Stimulated activated CD4-positive, alpha-beta T cell treated with anti-CD3 and anti-CD28 coated beads, Interleukin-12 subunit alpha, Interleukin-12 subunit beta, amount 100 ng/mL, for 4 hours (primary cell): Measurements from ENCODE around the gene PTGR3.

ENCODE experiments used
- DNase-seq: peaks from one replicate; pipeline ENCODE4 v3.0.0-alpha.2; 2020

The PTGR3 gene

DNA sequence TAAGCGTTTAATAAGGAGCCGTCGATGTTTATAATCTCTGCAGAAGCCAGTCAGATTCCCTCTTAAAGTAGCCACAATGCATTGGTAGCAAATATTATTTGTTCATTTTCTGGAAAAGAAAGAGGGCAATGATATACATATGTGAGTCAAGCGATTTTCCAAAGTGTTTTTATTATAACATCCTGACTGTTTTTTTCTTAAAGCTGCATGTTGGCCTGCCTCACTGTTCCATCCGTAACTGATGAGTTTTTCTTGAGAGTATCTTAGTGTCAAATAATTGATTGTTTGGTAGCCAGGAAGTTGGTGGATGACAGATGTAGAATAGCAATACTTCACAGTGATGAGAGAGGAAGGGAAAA, 5.4 kb upstream of the PTGR3 start:
- DNase-seq: no peak

DNA sequence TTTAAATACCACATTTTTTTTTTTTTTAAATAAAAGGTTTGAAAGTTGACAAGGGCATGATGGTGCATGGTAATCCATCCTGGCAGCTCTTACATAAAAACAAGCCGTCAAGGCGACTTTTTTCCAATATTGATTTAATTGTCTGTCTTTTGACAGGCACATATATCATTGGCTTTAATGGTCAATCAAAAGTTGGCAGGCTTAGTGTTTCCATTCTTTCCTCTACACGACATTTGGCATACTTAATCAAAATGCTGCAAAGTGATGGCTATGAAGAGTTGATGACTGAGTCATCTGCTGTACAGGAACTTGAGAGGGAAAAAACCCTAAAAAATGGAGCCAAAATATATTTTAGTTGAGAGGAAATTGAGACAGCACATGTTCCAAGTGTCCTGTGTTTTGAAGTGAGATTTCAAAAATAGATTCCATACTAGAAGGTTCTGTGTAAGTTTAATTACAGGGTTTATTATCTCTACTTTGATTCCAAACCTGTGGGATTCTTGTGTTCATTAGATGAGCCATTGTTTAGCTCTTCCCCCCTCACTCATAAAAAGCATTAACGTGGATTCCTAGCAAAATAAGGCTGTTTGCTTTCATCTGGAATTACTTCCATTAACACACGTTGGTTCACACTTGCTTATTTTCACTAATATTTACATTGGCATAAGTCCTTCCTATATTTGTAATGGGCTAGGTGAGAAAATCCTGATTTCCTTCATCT, 4.8 kb upstream of the PTGR3 start:
- no peak for DNase-seq

DNA sequence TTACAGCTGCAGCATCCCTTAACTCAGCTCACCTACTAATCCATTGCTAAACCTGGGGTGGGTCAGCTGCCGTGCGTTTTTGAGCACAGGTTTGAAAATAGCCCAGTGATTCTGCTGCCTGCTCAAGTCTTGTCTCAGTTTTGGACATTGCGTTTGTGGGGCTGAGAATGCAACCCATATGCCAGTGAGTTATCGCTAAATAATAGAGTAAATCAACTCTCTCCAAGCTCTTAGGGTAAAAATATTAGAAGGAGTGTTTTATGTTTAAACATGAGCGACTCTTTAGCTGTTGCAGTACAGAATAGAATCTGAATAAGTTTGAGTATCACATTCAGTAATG, 3.8 kb upstream of the PTGR3 start:
- no peak for DNase-seq

DNA sequence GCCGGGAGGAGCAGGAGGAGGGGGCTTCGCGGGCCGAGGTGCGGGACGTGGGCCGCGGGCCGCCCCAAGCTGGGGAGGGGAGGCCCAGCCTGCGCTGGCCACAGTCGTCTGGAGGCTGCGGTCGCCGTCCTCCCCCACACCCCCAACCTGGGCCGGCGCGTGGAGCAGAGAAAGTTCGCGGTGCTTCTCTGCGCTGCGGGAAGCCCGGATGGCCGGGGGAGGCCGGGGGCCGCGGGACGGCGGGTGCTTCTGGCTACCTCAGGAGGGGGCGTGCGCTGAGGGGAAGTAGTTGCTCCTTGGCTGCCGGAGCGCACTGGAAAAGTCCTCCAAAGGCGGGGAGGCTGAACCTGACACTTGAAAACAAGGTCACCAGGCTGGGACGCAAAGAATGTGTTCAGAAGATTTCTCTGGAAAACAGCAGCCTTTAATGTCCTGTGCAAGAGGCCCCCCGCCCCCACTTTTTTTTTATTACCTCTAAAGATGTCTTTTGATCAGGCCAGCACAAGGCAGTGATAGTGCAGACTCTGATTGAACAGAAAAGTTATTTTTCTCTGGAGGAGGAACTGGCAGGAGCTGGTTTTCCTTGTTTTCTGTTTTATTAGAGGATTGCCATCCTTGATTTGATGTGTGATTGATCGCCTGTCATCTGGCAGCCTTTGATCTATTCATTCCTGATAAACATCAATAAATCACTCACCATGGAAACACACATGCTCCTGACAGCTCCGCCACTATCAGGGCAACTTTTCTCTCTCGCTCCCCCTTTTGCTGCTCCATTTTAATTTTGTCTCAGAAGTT, 3.2 kb upstream of the PTGR3 start:
- DNase-seq: peak; percentile 31

DNA sequence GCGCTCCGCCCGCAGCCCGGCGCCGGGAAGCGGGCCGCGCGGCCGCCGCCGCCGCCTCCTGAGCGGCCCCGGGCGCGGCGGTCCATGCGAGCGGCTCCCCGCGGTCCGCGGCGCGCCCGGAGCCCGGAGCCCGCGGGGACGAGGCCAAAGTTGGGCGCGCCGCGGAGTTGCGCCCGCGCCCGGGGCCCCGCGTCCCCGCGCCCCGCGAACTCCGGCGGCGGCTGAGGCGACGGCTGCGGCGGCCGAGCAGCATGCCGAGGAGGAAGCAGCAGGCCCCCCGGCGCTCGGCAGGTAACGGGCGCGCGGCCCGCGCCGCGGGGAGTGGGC, 2.6 kb upstream of the PTGR3 start:
- DNase-seq: no peak

- DNase-seq: no peak
These were observed 2.2 kb upstream of the PTGR3 start for GRCh38 chr18:75211002-75211621.

GRCh38 chr18:75210274-75211001, 1.5 kb upstream of the PTGR3 start, which contains the start of gene TSHZ1:
TSHZ1 (plus strand) TSS chr18:75210797; CDS start chr18:75211877, 1,080 bp downstream.
- DNase-seq: peak; percentile 27

DNA sequence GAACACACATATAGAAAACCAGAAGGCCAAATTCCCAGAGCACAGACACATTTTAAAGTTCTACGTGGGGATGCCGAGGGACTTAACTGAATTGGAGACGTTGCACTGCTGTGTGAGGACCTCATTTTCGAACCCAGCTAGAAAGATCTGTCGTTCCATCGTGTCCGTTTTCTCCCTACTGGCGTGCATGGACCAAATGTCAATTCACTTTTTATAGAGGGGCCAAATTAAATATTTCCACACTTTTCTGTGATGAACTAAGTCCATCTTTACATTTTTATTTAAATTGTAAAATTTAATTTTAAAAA, 966 bp upstream of the PTGR3 start:
- no peak for DNase-seq

DNA sequence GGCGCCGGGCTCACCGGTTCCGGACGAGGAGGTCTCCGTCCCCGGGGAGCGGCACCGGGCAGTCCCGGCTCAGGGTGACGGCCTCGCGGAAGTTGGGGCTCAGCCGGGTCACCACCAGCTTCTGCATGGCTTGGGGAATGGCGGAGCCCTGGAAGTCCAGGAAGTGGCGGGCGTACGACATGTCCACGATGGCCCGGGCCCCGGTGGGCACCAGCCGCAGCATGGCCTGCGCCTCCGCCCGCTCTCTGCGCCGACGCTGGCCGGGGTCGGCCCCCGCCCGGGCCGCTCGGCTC, 157 bp downstream of the PTGR3 start:
- no peak for DNase-seq

DNA sequence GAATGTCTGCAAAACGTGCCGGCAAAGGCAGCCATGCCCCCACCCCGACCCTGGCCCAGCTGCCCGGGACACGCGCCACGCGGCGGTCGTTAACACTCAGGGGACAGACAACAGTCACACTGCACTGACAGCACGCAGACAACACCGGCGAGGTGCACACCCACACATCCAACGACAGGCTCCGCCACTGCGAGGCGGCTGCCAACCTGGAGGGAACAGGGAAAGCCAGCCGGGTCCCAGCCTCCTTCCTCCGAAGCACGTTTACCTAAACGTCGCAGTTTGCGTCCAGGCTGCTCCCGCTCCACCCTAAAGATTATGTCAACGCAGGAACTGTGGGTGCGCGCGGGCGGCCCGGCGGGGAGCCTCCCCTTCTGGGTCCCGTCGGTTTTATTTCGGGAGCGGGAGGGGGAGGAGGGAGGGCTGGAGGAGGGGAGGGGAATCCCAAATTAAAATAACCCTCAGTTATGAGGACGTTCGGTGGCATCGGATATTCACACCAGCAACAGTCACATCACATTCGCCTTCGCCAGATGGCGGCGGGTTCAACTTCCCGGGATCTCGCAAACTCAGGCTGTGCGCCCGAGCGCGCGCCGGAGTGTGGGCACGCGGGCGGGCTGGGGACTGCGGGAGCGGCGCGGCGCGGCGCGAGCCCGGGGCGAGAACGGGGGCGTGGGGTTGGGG, 644 bp downstream of the PTGR3 start:
- DNase-seq: peak; percentile 40

- no peak for DNase-seq
These were observed 1.4 kb downstream of the PTGR3 start for GRCh38 chr18:75207310-75208154.

DNA sequence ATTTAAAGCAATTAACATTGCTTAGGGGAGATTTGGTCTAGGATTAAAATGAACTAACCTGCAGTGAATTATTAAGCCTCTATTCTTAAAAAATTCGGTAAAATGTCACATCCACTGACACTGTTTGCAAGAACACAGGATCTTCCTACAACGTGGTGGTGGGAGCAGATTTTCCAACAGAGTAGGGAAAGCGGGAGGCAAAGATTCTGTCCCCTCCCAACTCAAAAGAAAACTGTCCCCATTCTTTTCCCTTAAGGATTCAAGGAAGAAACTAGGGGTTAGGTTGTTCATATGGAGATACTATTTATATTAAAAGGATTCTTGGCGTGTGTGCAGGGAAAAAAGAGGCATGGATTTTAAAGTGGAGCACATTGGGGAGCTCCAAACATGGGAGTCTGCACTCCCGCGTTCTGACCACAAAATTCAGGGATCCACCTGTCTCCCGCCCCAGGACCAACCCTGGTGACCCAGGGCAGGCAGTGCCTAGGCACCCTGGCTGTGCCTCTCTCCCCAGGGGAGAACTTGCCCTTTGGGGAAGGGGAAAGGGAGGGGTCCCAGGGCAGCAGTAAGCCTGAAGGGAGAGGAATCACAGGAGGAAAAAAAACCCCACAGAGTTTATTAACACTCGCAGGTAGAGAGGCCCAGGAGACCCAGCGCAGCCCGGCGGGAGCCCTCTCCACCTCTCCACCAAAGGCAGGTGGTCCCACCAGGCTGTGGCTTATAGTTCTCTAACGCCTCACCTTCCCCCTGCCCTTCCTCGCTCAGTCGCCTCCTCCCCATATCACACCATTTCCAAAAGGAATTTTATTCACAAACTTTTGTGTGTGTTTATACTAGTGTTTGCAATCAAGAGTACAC, 2.3 kb downstream of the PTGR3 start:
- DNase-seq: no peak

DNA sequence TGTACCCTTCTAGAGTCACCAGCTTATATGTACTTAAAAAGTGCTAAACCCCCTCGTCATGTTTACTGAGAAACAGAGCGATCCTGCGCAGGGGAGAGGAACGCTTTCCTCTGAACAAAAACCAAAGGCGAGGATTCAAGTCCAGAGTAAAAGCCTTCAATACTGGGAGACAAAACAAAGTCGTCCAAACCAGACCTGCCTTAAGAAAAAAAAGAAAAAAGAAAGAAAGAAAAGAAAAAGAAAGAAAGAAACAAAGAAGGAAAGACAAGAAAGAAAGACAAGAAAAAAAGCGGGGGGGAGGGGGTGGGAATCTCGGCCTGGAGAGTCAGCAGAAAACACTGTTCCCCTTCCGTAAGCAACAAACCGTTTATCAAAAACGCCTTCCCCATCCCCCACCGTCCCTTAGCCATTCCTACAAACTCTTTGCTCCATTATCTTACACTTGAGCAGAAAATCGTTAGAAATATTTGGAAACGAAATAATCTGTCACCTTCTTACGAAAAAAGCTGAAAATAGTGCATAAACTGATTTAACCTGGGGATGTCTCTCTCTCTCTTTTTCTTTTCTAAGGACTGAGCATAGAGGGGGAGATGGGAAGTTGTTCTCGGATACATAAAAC, 3.3 kb downstream of the PTGR3 start:
- DNase-seq: no peak

DNA sequence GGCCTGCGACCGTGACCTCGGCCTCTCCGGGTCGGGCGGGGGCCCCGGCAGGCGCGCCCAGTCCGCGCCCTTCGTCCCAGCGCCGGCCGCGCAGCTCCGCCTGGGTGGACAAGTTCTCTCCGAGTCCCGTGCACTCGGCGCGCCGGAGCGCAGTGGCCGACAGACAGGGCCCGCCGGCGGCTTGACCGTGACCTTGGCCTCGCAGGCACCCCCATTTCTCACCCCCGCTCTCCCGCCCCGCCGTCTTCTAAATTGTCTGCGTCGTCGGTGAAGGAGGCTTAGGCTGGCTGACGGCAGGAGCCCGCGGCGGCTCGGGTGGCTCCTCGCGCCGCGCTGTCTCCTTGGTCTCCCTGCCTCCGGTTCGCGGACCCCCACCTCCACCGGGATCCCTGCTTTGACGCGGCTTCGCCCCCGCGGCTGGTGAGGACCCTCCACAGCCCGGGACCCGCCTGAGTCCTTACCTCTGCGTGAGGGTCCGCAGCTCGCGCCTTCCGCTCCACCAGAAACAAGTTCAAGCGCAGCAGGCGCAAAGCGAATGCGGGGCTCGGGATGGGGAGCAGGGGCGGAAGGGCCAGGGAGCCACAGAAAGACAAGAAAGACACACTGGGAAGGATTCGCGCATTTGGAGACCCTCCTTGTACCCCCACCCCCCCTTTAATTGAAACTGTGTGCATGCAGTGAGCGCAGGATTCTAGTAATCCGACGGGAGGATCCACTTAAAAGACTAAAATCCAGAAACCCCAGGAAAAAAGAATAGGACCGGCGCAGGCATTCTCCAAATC, 4.0 kb downstream of the PTGR3 start:
- DNase-seq: no peak

DNA sequence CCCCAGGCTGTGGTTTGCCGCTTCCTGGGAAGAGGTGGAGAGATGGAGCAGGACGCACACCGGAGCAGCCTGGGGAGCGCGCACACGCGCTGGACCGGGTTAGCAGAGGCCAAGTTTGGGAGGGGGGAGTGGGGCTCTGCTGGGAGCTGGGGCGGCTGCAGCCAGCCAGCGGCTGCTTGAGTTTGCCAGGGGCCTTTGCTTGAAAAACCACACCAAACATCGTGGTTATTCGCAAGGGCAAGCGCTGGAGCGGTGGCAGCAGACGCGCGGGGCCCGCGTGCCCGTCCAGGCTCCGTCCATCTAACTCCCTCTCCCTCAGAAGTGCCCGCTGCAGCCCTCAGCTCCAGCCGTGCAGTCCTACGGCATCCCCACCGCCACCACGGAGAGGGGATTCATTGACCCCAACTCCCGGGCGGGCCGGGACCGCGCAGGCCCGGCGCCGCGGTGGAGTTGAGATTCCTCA, 4.6 kb downstream of the PTGR3 start:
- no peak for DNase-seq

DNA sequence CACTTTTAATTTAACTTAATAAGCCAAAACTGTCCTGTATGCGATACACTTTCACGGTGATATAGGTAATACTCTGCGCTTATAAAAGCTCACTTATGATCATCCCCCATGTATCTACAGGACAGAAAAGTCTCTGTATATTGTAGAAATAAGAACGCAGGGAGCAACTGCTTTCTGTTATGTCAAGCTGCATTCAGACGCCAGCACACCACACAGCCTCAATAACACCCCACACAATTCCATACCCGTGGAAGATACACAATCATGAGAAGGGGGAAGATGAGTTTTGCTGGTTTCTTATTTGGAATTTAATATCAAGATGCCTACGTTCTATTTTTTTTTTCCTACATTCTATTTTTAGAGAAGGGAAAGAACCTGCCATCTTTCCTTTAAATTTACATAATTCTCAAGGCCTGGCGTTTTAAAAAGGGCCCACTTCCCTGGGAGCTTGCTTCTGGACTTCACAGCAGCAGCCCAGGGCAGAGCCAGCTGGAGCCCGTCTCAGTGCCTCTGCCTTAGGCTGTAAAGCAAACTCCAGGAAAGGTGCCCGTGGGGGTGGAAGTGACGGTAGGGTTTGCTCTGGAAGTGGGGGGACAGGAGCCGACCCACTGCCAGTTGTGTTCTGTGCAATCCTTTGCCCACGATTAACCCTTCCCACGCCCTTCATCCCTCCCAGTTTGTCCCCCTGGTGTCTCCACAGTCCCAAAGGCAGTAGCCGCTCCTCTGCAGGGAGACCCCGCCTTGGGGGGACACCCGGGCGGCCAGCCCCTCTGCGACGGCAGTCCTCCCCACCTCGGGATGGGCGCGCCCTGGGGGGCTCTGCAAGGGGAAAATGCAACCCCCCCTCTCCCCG, 5.3 kb downstream of the PTGR3 start:
- no peak for DNase-seq

- DNase-seq: no peak
These were observed 6.1 kb downstream of the PTGR3 start for GRCh38 chr18:75202696-75203365.
